Neural cell (in vitro differentiated cells): ENCODE results near the gene MFF. TPM values are rescaled to one million over a fixed set of nuclear protein-coding genes. Genes with fewer than 3 reads are reported as not detected.

Experiments
- H2AFZ ChIP-seq: fragments of 200-600, 300-800 bp; sonication (generic), shearing (Covaris generic); 2 replicates; pipeline ENCODE4 v1.6.0; 2014; ENCODE audit warnings: low read depth, mild to moderate bottlenecking, antibody characterized with exemption, low read length, moderate library complexity
- H3F3A ChIP-seq: fragments of 200-600 bp; shearing (Covaris generic); 2 replicates; pipeline ENCODE4 v1.6.1; 2016; ENCODE audit warnings: mild to moderate bottlenecking, moderate library complexity, mixed read lengths, antibody characterized with exemption, low read length; ENCODE audit not compliant: insufficient read depth, poor library complexity, severe bottlenecking
- H3K27ac ChIP-seq: fragments of 200-600, 300-800 bp; sonication (generic), shearing (Covaris generic); 2 replicates; pipeline ENCODE4 v1.5.1; 2014; ENCODE audit warnings: mild to moderate bottlenecking, low read length, moderate library complexity
- H3K27me3 ChIP-seq: fragments of 300-800, 200-600 bp; sonication (generic), shearing (Covaris generic); 2 replicates; pipeline ENCODE4 v1.6.0; 2014; ENCODE audit warnings: mild to moderate bottlenecking, low read depth, low read length, moderate library complexity; ENCODE audit not compliant: insufficient read depth
- H3K36me3 ChIP-seq: fragments of 300-800, 200-600 bp; sonication (generic), shearing (Covaris generic); 2 replicates; pipeline ENCODE4 v1.5.1; 2014; ENCODE audit warnings: mild to moderate bottlenecking, antibody characterized with exemption, low read length, moderate library complexity; ENCODE audit not compliant: insufficient read depth
- H3K4me2 ChIP-seq: fragments of 300-800, 200-600 bp; sonication (generic), shearing (Covaris generic); 2 replicates; pipeline ENCODE4 v1.6.0; 2014; ENCODE audit warnings: mild to moderate bottlenecking, low read length
- H3K4me3 ChIP-seq: fragments of 300-800, 200-600 bp; sonication (generic), shearing (Covaris generic); 2 replicates; pipeline ENCODE4 v1.5.1; 2014; ENCODE audit warnings: mild to moderate bottlenecking, low read length, moderate library complexity
- H3K79me2 ChIP-seq: fragments of 200-600 bp; shearing (Covaris generic); replicated peaks from 2 replicates; pipeline ENCODE4 v1.6.0; 2014; ENCODE audit warnings: mild to moderate bottlenecking, low read length, moderate library complexity; ENCODE audit not compliant: insufficient read depth
- H3K9ac ChIP-seq: fragments of 300-800, 200-600 bp; sonication (generic), shearing (Covaris generic); 2 replicates; pipeline ENCODE4 v1.6.1; 2016; ENCODE audit warnings: mild to moderate bottlenecking, low read length, mixed read lengths
- H3K9me2 ChIP-seq: fragments of 200-600 bp; shearing (Covaris generic); 2 replicates; pipeline ENCODE4 v1.6.1; 2016; ENCODE audit warnings: mild to moderate bottlenecking, low read length, mixed read lengths; ENCODE audit not compliant: insufficient read depth
- H3K9me3 ChIP-seq: fragments of 200-600, 300-800 bp; sonication (generic), shearing (Covaris generic); 2 replicates; pipeline ENCODE4 v1.6.1; 2016; ENCODE audit warnings: mild to moderate bottlenecking, mixed run types, low read length, moderate library complexity, mixed read lengths
- H4K20me1 ChIP-seq: fragments of 200-600 bp; shearing (Covaris generic); 2 replicates; pipeline ENCODE4 v1.6.1; 2016; ENCODE audit warnings: mild to moderate bottlenecking, mixed run types; ENCODE audit not compliant: insufficient read depth
- EP300 ChIP-seq: fragments of 450-650 bp; conservative IDR thresholded peaks from 2 replicates; pipeline ENCODE4 v1.6.1; 2014; ENCODE audit warnings: antibody characterized with exemption, mild to moderate bottlenecking, moderate library complexity; ENCODE audit not compliant: poor library complexity, severe bottlenecking
- EZH2 ChIP-seq: fragments of 200-600, 300-800 bp; shearing (Covaris generic), sonication (generic); IDR thresholded peaks from 2 replicates; pipeline ENCODE4 v1.6.1; 2014; ENCODE audit warnings: antibody characterized with exemption, low read length, borderline replicate concordance, mild to moderate bottlenecking; ENCODE audit not compliant: insufficient read depth, poor library complexity, severe bottlenecking
- MXI1 ChIP-seq: fragments of 450-650 bp; conservative IDR thresholded peaks from 2 replicates; pipeline ENCODE4 v1.6.1; 2014; ENCODE audit warnings: antibody characterized with exemption, mild to moderate bottlenecking; ENCODE audit not compliant: poor library complexity, severe bottlenecking
- POLR2AphosphoS5 ChIP-seq: IDR thresholded peaks from 2 replicates; pipeline ENCODE4 v1.6.1; 2012
- RAD21 ChIP-seq: fragments of 450-650 bp; conservative IDR thresholded peaks from 2 replicates; pipeline ENCODE4 v1.6.1; 2014; ENCODE audit warnings: antibody characterized with exemption, mild to moderate bottlenecking, moderate library complexity
- REST ChIP-seq: IDR thresholded peaks from 2 replicates; pipeline ENCODE4 v1.6.1; 2012; ENCODE audit warnings: borderline replicate concordance
- SMC3 ChIP-seq: fragments of 450-650 bp; conservative IDR thresholded peaks from 2 replicates; pipeline ENCODE4 v1.6.1; 2014; ENCODE audit warnings: antibody characterized with exemption, mild to moderate bottlenecking, moderate library complexity; ENCODE audit not compliant: poor library complexity
- TAF1 ChIP-seq: IDR thresholded peaks from 2 replicates; pipeline ENCODE4 v1.6.1; 2012; ENCODE audit warnings: low read depth
- polyA plus RNA-seq: library from polyadenylated mRNA; depleted of rRNA; stranded (reverse); fragments of >200 nt; gene quantifications from 2 replicates; pipeline ENCODE4 v1.2.3, GENCODE V29; 2014
- TF ChIP-seq, protein P1 (sequence below): fragments of 450-650 bp; IDR thresholded peaks from 2 replicates; pipeline ENCODE4 v1.5.1; 2014; ENCODE audit warnings: antibody characterized with exemption, mild to moderate bottlenecking, moderate library complexity; ENCODE audit not compliant: poor library complexity, severe bottlenecking

The MFF gene
- polyA plus RNA-seq, 1 donor from 2014 or later: 192 TPM

DNA sequence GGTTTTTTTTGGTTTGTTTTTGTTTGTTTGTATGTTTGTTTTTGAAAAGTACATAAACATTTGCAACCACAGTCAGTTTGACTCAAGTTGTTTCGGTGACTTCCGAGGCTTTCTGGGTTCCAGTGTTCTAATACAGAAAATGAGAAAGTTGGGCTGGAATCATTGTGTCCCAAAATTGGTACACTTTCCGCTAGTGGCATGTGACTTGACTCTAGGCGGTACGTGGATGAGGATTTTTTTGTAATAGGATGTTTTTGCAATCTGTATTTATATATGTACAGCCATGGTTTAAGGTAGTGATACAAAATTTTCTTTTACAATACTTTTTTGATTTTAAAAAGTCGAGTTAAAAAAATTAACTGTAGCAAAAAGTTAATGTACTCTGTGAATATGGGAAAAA lies 1.7 kb downstream of the MFF start:
- Histone ChIP-seq H3K27ac (no peak overlapping the region), H3K79me2 (peaks cover 50% of the 10 kb centered on the region), H3F3A (peaks cover 4% of the 10 kb centered on the region), H3K36me3 (no peaks in the 10 kb centered on the region), H3K4me2 (peak overlapping the region; percentile 74), H2AFZ (no peak overlapping the region), H3K9me2 (no peaks in the 10 kb centered on the region), H3K9ac (no peak overlapping the region), H3K9me3 (no peaks in the 10 kb centered on the region), H4K20me1 (no peaks in the 10 kb centered on the region), H3K27me3 (no peaks in the 10 kb centered on the region), H3K4me3 (peak overlapping the region; percentile 100)
- TF ChIP-seq EZH2 (no peak), SMC3 (no peak), REST (no peak), EP300 (no peak), POLR2AphosphoS5 (no peak)

- H3K27ac ChIP-seq: no peak overlapping the region
Observed at GRCh38 chr2:227335713-227336112, 10.7 kb downstream of the MFF start.

More at GRCh38 chr2:227335713-227336112, 10.7 kb downstream of the MFF start:
- no peaks in the 10 kb centered on the region for H3K9me3 ChIP-seq
- no peaks in the 10 kb centered on the region for H4K20me1 ChIP-seq
- H3K4me3 ChIP-seq: no peak overlapping the region
- TF ChIP-seq EZH2 (no peak), REST (no peak), MXI1 (no peak), EP300 (no peak), RAD21 (no peak), TAF1 (no peak), SMC3 (no peak)
- TF ChIP-seq, protein P1, sequence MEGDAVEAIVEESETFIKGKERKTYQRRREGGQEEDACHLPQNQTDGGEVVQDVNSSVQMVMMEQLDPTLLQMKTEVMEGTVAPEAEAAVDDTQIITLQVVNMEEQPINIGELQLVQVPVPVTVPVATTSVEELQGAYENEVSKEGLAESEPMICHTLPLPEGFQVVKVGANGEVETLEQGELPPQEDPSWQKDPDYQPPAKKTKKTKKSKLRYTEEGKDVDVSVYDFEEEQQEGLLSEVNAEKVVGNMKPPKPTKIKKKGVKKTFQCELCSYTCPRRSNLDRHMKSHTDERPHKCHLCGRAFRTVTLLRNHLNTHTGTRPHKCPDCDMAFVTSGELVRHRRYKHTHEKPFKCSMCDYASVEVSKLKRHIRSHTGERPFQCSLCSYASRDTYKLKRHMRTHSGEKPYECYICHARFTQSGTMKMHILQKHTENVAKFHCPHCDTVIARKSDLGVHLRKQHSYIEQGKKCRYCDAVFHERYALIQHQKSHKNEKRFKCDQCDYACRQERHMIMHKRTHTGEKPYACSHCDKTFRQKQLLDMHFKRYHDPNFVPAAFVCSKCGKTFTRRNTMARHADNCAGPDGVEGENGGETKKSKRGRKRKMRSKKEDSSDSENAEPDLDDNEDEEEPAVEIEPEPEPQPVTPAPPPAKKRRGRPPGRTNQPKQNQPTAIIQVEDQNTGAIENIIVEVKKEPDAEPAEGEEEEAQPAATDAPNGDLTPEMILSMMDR: no peak
- H3K9me2 ChIP-seq: no peaks in the 10 kb centered on the region
- H2AFZ ChIP-seq: no peak overlapping the region
- no peak overlapping the region for H3K9ac ChIP-seq
- H3K4me2 ChIP-seq: no peak overlapping the region
- no peaks in the 10 kb centered on the region for H3K79me2 ChIP-seq
- H3K27me3 ChIP-seq: no peaks in the 10 kb centered on the region
- H3F3A ChIP-seq: no peaks in the 10 kb centered on the region
- H3K36me3 ChIP-seq: peaks cover 12% of the 10 kb centered on the region
